EL (cell line): Measurements from ENCODE around the gene MPPED2.
"Not testable (repeated sequence)": the region's sequence is repeated elsewhere in the genome, so short reads cannot be mapped to it uniquely, and the experiment has no call there.

Experiments used
- DNase-seq: peaks from one replicate; pipeline ENCODE4 v3.0.0-alpha.2; 2016

MPPED2 gene

DNA sequence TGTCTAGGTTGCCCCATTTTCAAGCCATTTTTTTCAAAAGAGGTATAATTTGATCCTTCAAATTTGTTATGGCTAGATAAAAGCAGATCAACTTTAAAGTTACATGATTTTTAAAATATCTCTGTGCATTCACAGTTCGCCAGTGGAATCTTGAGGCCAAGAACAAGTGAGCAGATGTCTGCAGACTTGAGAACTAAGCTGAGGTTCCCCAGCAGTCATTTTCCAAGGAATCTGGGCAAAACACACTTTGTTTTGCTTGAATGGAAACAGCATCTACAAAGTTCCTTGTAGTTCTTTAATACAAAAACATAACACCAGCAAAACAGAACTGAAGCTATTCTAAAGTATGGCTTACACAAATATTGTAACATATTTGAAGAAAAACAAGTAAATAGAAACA is 7.7 kb downstream of the MPPED2 start:
- no peak for DNase-seq

DNA sequence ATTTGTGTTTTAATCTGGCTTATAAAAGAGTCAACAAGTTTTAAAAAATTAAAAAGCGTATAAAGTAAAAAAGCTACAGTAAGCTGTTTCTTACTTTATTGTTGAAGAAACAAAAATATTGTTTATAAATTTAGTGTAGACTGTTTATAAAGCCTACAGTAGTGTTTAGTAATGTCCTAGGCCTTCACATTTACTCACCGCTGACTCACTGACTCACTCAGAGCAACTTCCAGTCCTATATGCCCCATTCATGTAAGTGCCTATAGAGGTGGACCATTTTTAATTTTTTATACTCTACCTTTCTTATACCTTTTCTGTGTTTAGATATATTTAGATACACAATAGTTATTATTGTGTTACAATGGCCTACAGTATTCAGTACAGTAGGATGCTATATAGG is 12.2 kb downstream of the MPPED2 start:
- no peak for DNase-seq

- DNase-seq = no peak
Observed at GRCh38 chr11:30568931-30569330, 17.2 kb downstream of the MPPED2 start.

GRCh38 chr11:30567644-30568043 is 18.5 kb downstream of the MPPED2 start:
- DNase-seq = no peak

- no peak for DNase-seq
Observed at GRCh38 chr11:30567120-30567519, 19.0 kb downstream of the MPPED2 start.

DNA sequence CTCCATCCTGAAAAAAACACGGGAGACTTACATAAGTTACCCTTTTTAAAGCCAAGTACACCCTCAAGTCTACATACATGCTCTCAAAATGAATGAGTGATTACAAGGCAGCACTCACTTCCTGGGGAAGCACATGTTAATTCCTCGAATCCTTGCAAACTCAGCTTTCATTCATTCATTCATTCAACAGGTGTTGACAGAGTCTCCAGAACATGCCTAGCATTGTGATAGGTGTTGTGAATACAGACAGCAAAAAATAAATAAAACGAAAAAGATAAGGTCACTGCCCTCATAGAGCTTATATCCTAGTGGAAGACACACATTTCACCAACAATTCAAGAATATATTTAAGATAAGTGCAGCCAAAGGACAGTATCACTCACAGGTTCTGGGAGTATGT is 19.7 kb downstream of the MPPED2 start:
- DNase-seq = no peak

- DNase-seq = no peak
Observed at GRCh38 chr11:30565027-30565426, 21.1 kb downstream of the MPPED2 start.

DNA sequence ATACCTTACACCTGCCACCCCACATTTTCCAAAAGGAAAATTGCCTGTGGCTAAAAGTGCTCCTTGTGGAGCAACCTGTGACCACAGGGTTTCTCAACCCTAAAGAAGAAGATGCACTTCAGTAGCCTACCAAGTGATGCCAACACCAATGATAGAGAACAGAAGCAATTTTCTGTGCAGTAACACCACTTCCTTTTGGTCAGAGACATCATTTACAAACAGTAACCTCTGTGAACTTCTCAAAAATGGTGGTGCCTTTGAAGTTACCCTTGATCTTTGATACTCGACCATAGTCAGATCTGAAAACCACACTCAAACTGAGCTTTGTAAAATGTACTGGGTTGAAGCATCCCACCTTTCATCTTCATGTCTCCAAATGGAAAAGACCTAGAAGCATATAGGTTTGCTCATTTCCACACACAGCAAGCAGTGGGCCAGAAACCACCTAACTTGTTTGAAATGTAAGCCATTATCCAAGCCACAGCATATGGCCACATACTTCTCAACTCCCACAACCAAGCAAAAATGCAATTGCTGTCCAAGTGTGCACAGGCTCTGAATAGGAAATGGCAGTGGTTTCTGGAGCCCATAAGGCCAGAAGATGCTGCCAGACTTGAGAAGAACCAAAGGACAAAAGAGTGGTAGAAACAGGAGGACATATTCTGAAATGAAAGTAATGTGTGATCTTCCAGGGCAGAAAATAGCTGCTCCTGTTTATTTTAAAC is 24.3 kb downstream of the MPPED2 start:
- DNase-seq = no peak

GRCh38 chr11:30560206-30561106 is 25.7 kb downstream of the MPPED2 start:
- DNase-seq = no peak

GRCh38 chr11:30559004-30559403 is 27.1 kb downstream of the MPPED2 start:
- DNase-seq = no peak

DNA sequence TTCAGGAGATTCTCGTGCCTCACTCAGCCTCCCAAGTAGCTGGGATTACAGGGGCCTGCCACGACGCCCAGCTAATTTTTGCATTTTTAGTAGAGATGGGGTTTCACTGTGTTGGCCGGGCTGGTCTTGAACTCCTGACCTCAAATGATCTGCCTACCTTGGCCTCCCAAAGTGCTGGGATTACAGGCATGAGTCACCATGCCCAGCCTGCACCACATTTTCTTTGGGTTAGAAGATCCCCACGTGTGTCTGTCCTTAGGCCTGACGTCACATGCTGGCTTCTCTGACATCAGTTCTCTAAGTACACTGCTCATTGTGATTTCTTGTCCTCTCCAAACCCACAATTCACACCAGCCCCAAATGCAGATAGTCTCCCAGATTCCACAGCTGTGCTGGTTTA is 31.6 kb downstream of the MPPED2 start:
- DNase-seq = not testable (repeated sequence)

DNA sequence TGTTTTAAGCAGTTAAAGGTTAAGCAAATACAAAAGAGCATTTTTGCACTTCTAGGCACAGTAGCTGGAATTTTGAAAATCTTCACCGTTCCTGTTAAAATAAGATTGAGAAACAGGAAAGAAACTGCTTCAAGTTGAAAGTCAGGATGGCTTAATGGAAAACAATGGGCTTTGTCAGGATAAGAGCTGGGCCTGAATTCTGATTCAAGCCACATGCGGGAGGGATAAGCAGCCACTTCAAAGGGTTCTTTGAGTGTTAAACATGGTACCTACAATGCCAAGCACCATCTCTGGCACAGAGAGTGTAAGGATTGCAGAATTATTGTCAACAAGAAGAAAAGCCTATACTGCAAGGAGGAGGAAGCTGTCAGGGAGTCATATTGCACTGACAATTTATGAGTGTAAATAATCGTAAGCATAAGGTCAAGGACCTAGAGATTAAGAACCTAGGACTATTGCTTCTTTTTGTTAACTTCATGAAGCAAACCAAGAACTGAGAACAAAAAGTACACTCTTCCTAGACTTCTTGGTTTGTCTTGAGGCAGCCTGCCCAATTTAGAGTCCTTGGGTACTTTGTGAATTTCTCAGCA is 32.5 kb downstream of the MPPED2 start:
- DNase-seq = no peak

- DNase-seq = no peak
Observed at GRCh38 chr11:30552839-30553238, 33.3 kb downstream of the MPPED2 start.

GRCh38 chr11:30550022-30550542 is 36.1 kb downstream of the MPPED2 start:
- DNase-seq = no peak

GRCh38 chr11:30549565-30549964 is 36.6 kb downstream of the MPPED2 start:
- DNase-seq = no peak

- DNase-seq = no peak
Observed at GRCh38 chr11:30546334-30546733, 39.8 kb downstream of the MPPED2 start.

- DNase-seq = no peak
Observed at GRCh38 chr11:30545507-30545906, 40.6 kb downstream of the MPPED2 start.

GRCh38 chr11:30543066-30543465 is 43.1 kb downstream of the MPPED2 start:
- DNase-seq = no peak

DNA sequence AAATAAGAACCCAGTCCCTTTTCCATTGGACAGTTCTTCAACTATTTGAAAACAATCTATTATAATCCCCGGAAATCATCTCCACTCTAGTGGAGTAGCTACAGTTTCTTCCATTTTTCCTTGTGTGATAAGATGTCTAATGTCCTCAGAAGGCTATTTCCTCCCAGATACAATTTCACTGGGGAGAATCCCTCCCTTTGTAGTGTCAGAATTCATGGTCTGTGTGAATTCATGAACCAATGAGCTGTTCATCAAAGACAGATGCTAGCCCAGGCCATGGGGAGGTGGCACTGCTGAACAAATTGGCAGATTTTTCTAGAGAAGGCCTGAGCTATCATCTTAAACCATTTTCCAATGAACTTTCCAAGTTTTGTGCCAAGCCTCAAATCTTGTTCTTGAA is 45.4 kb downstream of the MPPED2 start:
- DNase-seq = no peak

GRCh38 chr11:30538251-30538650 is 47.9 kb downstream of the MPPED2 start:
- no peak for DNase-seq

DNA sequence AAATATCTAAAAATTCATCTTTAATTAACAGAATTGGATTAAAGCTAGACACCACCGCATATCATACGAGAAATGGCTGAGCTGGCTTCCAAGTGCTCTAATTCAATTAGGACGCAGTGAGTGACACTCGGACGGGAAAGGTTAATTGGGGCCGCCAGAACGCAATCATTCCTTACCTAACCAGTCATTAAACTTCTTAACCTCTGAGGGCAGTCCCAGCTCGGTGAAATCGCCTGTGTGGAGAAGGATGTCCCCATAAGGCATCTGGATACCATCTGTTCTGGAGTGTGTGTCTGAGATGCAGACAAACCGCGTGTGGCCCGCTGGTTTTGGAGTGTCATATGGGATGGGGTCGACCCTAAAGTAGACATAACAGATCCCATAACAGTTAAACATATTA is 50.3 kb downstream of the MPPED2 start:
- no peak for DNase-seq

- no peak for DNase-seq
Observed at GRCh38 chr11:30533445-30533947, 52.7 kb downstream of the MPPED2 start.

DNA sequence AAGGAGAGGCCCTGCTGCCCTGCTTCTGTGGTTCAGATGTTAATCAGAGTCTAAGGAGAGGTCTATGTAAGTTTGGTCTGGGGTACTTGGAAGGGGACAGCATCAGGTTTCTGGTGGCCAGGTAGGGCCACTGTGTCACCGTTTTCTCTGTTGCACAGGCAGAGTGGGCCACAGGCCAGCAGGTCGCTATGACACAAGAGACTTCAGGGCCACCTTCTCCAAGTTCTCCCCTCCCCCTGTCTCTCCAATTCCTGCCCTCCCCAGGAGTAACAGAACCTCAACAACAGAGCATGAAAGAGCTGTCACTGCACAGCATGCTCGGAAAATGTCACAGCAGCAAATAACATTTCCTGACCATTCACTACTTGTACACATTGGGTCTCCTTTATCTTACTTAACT is 58.6 kb downstream of the MPPED2 start:
- DNase-seq = no peak
